Hematopoietic multipotent progenitor cell treated with erythropoietin and hydrocortisone succinate and interleukin-3 and kit ligand, for 15 days (in vitro differentiated cells): ENCODE results near the gene COL20A1.

Experiments used
- DNase-seq: peaks from one replicate; pipeline ENCODE4 v3.0.0-alpha.2; 2015; ENCODE audit warnings: low spot score

Gene COL20A1

GRCh38 chr20:63350597-63351325 lies 57.8 kb downstream of the COL20A1 start:
- DNase-seq: no peak

- no peak for DNase-seq
Measured at GRCh38 chr20:63351326-63351700, 58.3 kb downstream of the COL20A1 start.

- DNase-seq: no peak
Measured at GRCh38 chr20:63351811-63352591, 59.0 kb downstream of the COL20A1 start.

GRCh38 chr20:63352811-63353221 lies 59.8 kb downstream of the COL20A1 start:
- no peak for DNase-seq

- no peak for DNase-seq
Measured at GRCh38 chr20:63354636-63355350, 61.8 kb downstream of the COL20A1 start.

- DNase-seq: no peak
Measured at GRCh38 chr20:63355781-63356295, 62.9 kb downstream of the COL20A1 start.

- no peak for DNase-seq
Measured at GRCh38 chr20:63356511-63356910, 63.5 kb downstream of the COL20A1 start.

GRCh38 chr20:63356931-63357879 lies 64.2 kb downstream of the COL20A1 start:
- DNase-seq: no peak

GRCh38 chr20:63357921-63358905 lies 65.2 kb downstream of the COL20A1 start:
- DNase-seq: no peak

- no peak for DNase-seq
Measured at GRCh38 chr20:63359164-63359934, 66.4 kb downstream of the COL20A1 start.

- DNase-seq: no peak
Measured at GRCh38 chr20:63359937-63360849, 67.2 kb downstream of the COL20A1 start.

- no peak for DNase-seq
Measured at GRCh38 chr20:63360850-63361518, 68.0 kb downstream of the COL20A1 start, which contains the start of gene CHRNA4. TSS of gene CHRNA4 (minus strand) at chr20:63361349. CDS start at chr20:63361165, 184 bp downstream.

- DNase-seq: no peak
Measured at GRCh38 chr20:63361519-63362435, 68.8 kb downstream of the COL20A1 start.

GRCh38 chr20:63362436-63363009 lies 69.5 kb downstream of the COL20A1 start:
- no peak for DNase-seq

GRCh38 chr20:63363013-63363957 lies 70.3 kb downstream of the COL20A1 start:
- no peak for DNase-seq
